GM23248 (cell line): ENCODE data around the gene UVRAG. TPM values are rescaled to one million over a fixed set of nuclear protein-coding genes. Genes with fewer than 3 reads are reported as not detected.

Experiments used
- DNase-seq: peaks from one replicate; pipeline ENCODE4 v3.0.0-alpha.2; 2015
- H2AFZ ChIP-seq: fragments of 200-600 bp; sonication (generic); 2 replicates; pipeline ENCODE4 v1.6.1; 2016; ENCODE audit warnings: antibody characterized with exemption
- H3F3A ChIP-seq: fragments of 200-600 bp; sonication (generic); 2 replicates; pipeline ENCODE4 v1.6.1; 2016; ENCODE audit warnings: mild to moderate bottlenecking, antibody characterized with exemption, mixed run types; ENCODE audit not compliant: insufficient read depth
- H3K27ac ChIP-seq: fragments of 200-600 bp; sonication (generic); 2 replicates; pipeline ENCODE4 v1.5.1; 2016; ENCODE audit warnings: mild to moderate bottlenecking
- H3K27me3 ChIP-seq: fragments of 200-600 bp; sonication (generic); replicated peaks from 2 replicates; pipeline ENCODE4 v1.6.1; 2016; ENCODE audit warnings: mild to moderate bottlenecking; ENCODE audit not compliant: insufficient read depth
- H3K36me3 ChIP-seq: fragments of 200-600 bp; sonication (generic); 2 replicates; pipeline ENCODE4 v1.6.1; 2016; ENCODE audit warnings: low read depth, mild to moderate bottlenecking
- H3K4me1 ChIP-seq: fragments of 200-600 bp; sonication (generic); 2 replicates; pipeline ENCODE4 v1.6.1; 2016; ENCODE audit warnings: mild to moderate bottlenecking; ENCODE audit not compliant: insufficient read depth
- H3K4me2 ChIP-seq: fragments of 200-600 bp; sonication (generic); one replicate; pipeline ENCODE4 v1.6.1; 2016; ENCODE audit warnings: mild to moderate bottlenecking; ENCODE audit not compliant: unreplicated experiment
- H3K4me3 ChIP-seq: fragments of 200-600 bp; sonication (generic); 2 replicates; pipeline ENCODE4 v1.5.1; 2016; ENCODE audit warnings: mild to moderate bottlenecking
- H3K79me2 ChIP-seq: fragments of 200-600 bp; sonication (generic); 2 replicates; pipeline ENCODE4 v1.6.1; 2016; ENCODE audit warnings: mild to moderate bottlenecking; ENCODE audit not compliant: insufficient read depth
- H3K9ac ChIP-seq: fragments of 200-600 bp; sonication (generic); 2 replicates; pipeline ENCODE4 v1.6.1; 2016; ENCODE audit warnings: mild to moderate bottlenecking
- H3K9me2 ChIP-seq: fragments of 200-600 bp; sonication (generic); 2 replicates; pipeline ENCODE4 v1.6.1; 2016; ENCODE audit warnings: mixed run types, mild to moderate bottlenecking, moderate library complexity; ENCODE audit not compliant: insufficient read depth
- H3K9me3 ChIP-seq: fragments of 200-600 bp; sonication (generic); one replicate; pipeline ENCODE4 v1.6.1; 2017; ENCODE audit warnings: low read depth
- H4K20me1 ChIP-seq: fragments of 200-600 bp; sonication (generic); 2 replicates; pipeline ENCODE4 v1.6.0; 2016; ENCODE audit not compliant: insufficient read depth
- EZH2 ChIP-seq: fragments of 200-600 bp; sonication (generic); IDR thresholded peaks from 2 replicates; pipeline ENCODE4 v1.6.1; 2018; ENCODE audit warnings: antibody characterized with exemption, mild to moderate bottlenecking; ENCODE audit not compliant: insufficient read depth, poor library complexity, severe bottlenecking
- EZH2phosphoT487 ChIP-seq: fragments of 200-600 bp; sonication (generic); IDR thresholded peaks from 2 replicates; pipeline ENCODE4 v1.6.1; 2018; ENCODE audit warnings: antibody characterized with exemption, moderate library complexity, mild to moderate bottlenecking, low read depth; ENCODE audit not compliant: insufficient read depth
- WGBS, 2 experiments: methylation state at CpG; one replicate each; pipeline ENCODE4 v1.1.6; 2015 to 2017; ENCODE audit warnings: low lambda C conversion rate in 2 of 2, low coverage in 1 of 2; ENCODE audit errors: missing lambda C conversion rate in 2 of 2; 5-methylcytosine and 5-hydroxymethylcytosine counted together
- in situ Hi-C: fragments of 300-500 bp; cut with MboI; formaldehyde crosslinking; loops from 2 replicates; pipeline ENCODE4 v1.15.0; 2020
- polyA plus RNA-seq: library from polyadenylated mRNA; unstranded; fragments of >200 nt; fragmentation: Nextera tagmentation; extraction: Ambion mirVana; gene quantifications from 2 replicates; pipeline ENCODE4 v1.2.1, GENCODE V29; 2016
- total RNA-seq: library from RNA; depleted of rRNA; stranded (reverse); fragments of >200 nt; shearing (Covaris generic); gene quantifications from 2 replicates; pipeline ENCODE4 v1.2.3, GENCODE V29; 2014

Gene UVRAG
- total and polyA plus RNA-seq, 2 experiments from 2014 or later: 9.9 to 11.0 TPM

GRCh38 chr11:76115555-76115954 lies 300.5 kb downstream of the UVRAG start:
- no peak overlapping the region for H3K4me2 ChIP-seq
- no peaks in the 10 kb centered on the region for H3F3A ChIP-seq
- H3K4me1 ChIP-seq: no peaks in the 10 kb centered on the region
- no peaks in the 10 kb centered on the region for H3K79me2 ChIP-seq
- H3K27me3 ChIP-seq: no peaks in the 10 kb centered on the region
- H3K9me3 ChIP-seq: no peaks in the 10 kb centered on the region
- no peak overlapping the region for H3K4me3 ChIP-seq
- no peak for TF ChIP-seq EZH2phosphoT487
- no peak for TF ChIP-seq EZH2
- no peak overlapping the region for H2AFZ ChIP-seq
- H3K9ac ChIP-seq: no peak overlapping the region
- H3K9me2 ChIP-seq: no peaks in the 10 kb centered on the region
- no peak overlapping the region for H3K27ac ChIP-seq
- DNase-seq: no peak
- WGBS, 2 experiments: 97 to 100% methylated on average over 3 of the region's 3 CpGs
- H4K20me1 ChIP-seq: no peaks in the 10 kb centered on the region
- in situ Hi-C loops: no loop called here
- H3K36me3 ChIP-seq: no peaks in the 10 kb centered on the region

GRCh38 chr11:76119032-76119431 lies 304.0 kb downstream of the UVRAG start:
- no peaks in the 10 kb centered on the region for H3K4me1 ChIP-seq
- in situ Hi-C loops: no loop called here
- H3K9me3 ChIP-seq: no peaks in the 10 kb centered on the region
- H3K9me2 ChIP-seq: no peaks in the 10 kb centered on the region
- H3F3A ChIP-seq: no peaks in the 10 kb centered on the region
- H4K20me1 ChIP-seq: no peaks in the 10 kb centered on the region
- TF ChIP-seq EZH2phosphoT487: no peak
- H3K36me3 ChIP-seq: no peaks in the 10 kb centered on the region
- H3K9ac ChIP-seq: no peak overlapping the region
- H2AFZ ChIP-seq: no peak overlapping the region
- no peaks in the 10 kb centered on the region for H3K27me3 ChIP-seq
- no peaks in the 10 kb centered on the region for H3K79me2 ChIP-seq
- no peak overlapping the region for H3K4me3 ChIP-seq
- 79 to 81% methylated on average over 2 of the region's 2 CpGs for WGBS, 2 experiments
- DNase-seq: no peak
- H3K4me2 ChIP-seq: no peak overlapping the region
- no peak overlapping the region for H3K27ac ChIP-seq

- Histone ChIP-seq H3K9me2 (no peaks in the 10 kb centered on the region), H3K27me3 (no peaks in the 10 kb centered on the region), H3K36me3 (no peaks in the 10 kb centered on the region), H3K4me1 (no peaks in the 10 kb centered on the region), H3K9ac (no peak overlapping the region), H3F3A (no peaks in the 10 kb centered on the region), H3K4me3 (no peak overlapping the region), H2AFZ (no peak overlapping the region), H3K9me3 (no peaks in the 10 kb centered on the region), H3K4me2 (no peak overlapping the region), H4K20me1 (no peaks in the 10 kb centered on the region), H3K79me2 (no peaks in the 10 kb centered on the region), H3K27ac (no peak overlapping the region)
- in situ Hi-C loops: no loop called here
- TF ChIP-seq EZH2phosphoT487 (no peak), EZH2 (no peak)
- no peak for DNase-seq
- WGBS, 2 experiments: 88 to 92% methylated on average over 4 of the region's 4 CpGs
Measured at GRCh38 chr11:76119779-76120178, 304.8 kb downstream of the UVRAG start.

GRCh38 chr11:76120513-76121101 lies 305.6 kb downstream of the UVRAG start:
- Histone ChIP-seq H4K20me1 (no peaks in the 10 kb centered on the region), H3K36me3 (no peaks in the 10 kb centered on the region), H3K4me2 (no peak overlapping the region), H3F3A (no peaks in the 10 kb centered on the region), H3K9ac (no peak overlapping the region), H3K27ac (no peak overlapping the region), H2AFZ (no peak overlapping the region), H3K4me3 (no peak overlapping the region), H3K27me3 (no peaks in the 10 kb centered on the region), H3K4me1 (no peaks in the 10 kb centered on the region), H3K9me2 (no peaks in the 10 kb centered on the region), H3K9me3 (no peaks in the 10 kb centered on the region), H3K79me2 (no peaks in the 10 kb centered on the region)
- no peak for DNase-seq
- in situ Hi-C loops: no loop called here
- no peak for TF ChIP-seq EZH2
- no peak for TF ChIP-seq EZH2phosphoT487
- 62 to 74% methylated on average over 5 of the region's 5 CpGs for WGBS, 2 experiments

GRCh38 chr11:76123248-76123647 lies 308.2 kb downstream of the UVRAG start:
- no peak overlapping the region for H3K27ac ChIP-seq
- H3F3A ChIP-seq: no peaks in the 10 kb centered on the region
- H3K4me3 ChIP-seq: no peak overlapping the region
- no peak overlapping the region for H3K4me2 ChIP-seq
- no peak overlapping the region for H3K9ac ChIP-seq
- no peaks in the 10 kb centered on the region for H4K20me1 ChIP-seq
- TF ChIP-seq EZH2 (no peak), EZH2phosphoT487 (no peak)
- H3K36me3 ChIP-seq: no peaks in the 10 kb centered on the region
- no peaks in the 10 kb centered on the region for H3K9me2 ChIP-seq
- no peaks in the 10 kb centered on the region for H3K27me3 ChIP-seq
- 85 to 87% methylated on average over 4 of the region's 4 CpGs for WGBS, 2 experiments
- H3K4me1 ChIP-seq: no peaks in the 10 kb centered on the region
- no peak overlapping the region for H2AFZ ChIP-seq
- no peak for DNase-seq
- no peaks in the 10 kb centered on the region for H3K79me2 ChIP-seq
- in situ Hi-C loops: no loop called here
- no peaks in the 10 kb centered on the region for H3K9me3 ChIP-seq
